GM06990 (cell line): Measurements from ENCODE around the gene CTNNA3.

Experiments used
- DNase-seq: peaks from one replicate; pipeline ENCODE4 v3.0.0-alpha.2; 2011; ENCODE audit not compliant: insufficient read length; ENCODE audit errors: extremely low read depth
- H3K27me3 ChIP-seq: replicated peaks from 2 replicates; pipeline ENCODE4 v1.6.0; 2011; ENCODE audit warnings: low read length; ENCODE audit not compliant: control insufficient read depth, insufficient read depth
- H3K36me3 ChIP-seq: 2 replicates; pipeline ENCODE4 v1.5.1; 2011; ENCODE audit warnings: low read length; ENCODE audit not compliant: control insufficient read depth, insufficient read depth
- H3K4me3 ChIP-seq: replicated peaks from 2 replicates; pipeline ENCODE4 v1.5.1; 2011; ENCODE audit warnings: low read depth, mild to moderate bottlenecking, control low read depth, low read length
- CTCF ChIP-seq: IDR thresholded peaks from 2 replicates; pipeline ENCODE4 v1.5.1; 2011; ENCODE audit warnings: low read length, control low read depth, mild to moderate bottlenecking, inconsistent platforms; ENCODE audit not compliant: insufficient read depth, poor library complexity, severe bottlenecking

CTNNA3 gene

GRCh38 chr10:67280405-67280804 lies 415.6 kb downstream of the CTNNA3 start:
- no peak overlapping the region for H3K4me3 ChIP-seq
- no peak for TF ChIP-seq CTCF
- H3K36me3 ChIP-seq, result no peaks in the 10 kb centered on the region
- DNase-seq, result no peak
- no peaks in the 10 kb centered on the region for H3K27me3 ChIP-seq

GRCh38 chr10:67277402-67277801 lies 418.6 kb downstream of the CTNNA3 start:
- H3K36me3 ChIP-seq, result no peaks in the 10 kb centered on the region
- TF ChIP-seq CTCF, result no peak
- no peak for DNase-seq
- no peaks in the 10 kb centered on the region for H3K27me3 ChIP-seq
- no peak overlapping the region for H3K4me3 ChIP-seq

- no peak for DNase-seq
- no peak for TF ChIP-seq CTCF
- H3K4me3 ChIP-seq, result no peak overlapping the region
- no peaks in the 10 kb centered on the region for H3K27me3 ChIP-seq
- H3K36me3 ChIP-seq, result no peaks in the 10 kb centered on the region
Measured at GRCh38 chr10:67269828-67270227, 426.2 kb downstream of the CTNNA3 start.

- no peak for DNase-seq
- TF ChIP-seq CTCF, result no peak
Measured at GRCh38 chr10:67268146-67268545, 427.8 kb downstream of the CTNNA3 start.

GRCh38 chr10:67262675-67263074 lies 433.3 kb downstream of the CTNNA3 start:
- no peaks in the 10 kb centered on the region for H3K36me3 ChIP-seq
- H3K27me3 ChIP-seq, result no peaks in the 10 kb centered on the region; the same call in 1 of the 2 replicates
- no peak for TF ChIP-seq CTCF
- peak; percentile 2 for DNase-seq
- H3K4me3 ChIP-seq, result no peak overlapping the region

More at GRCh38 chr10:67268146-67268545, 427.8 kb downstream of the CTNNA3 start:
- Histone ChIP-seq H3K27me3 (no peaks in the 10 kb centered on the region; the same call in 1 of the 2 replicates), H3K36me3 (no peaks in the 10 kb centered on the region), H3K4me3 (no peak overlapping the region)

GRCh38 chr10:67261300-67261797 lies 434.6 kb downstream of the CTNNA3 start:
- DNase-seq, result no peak
- TF ChIP-seq CTCF, result no peak
- Histone ChIP-seq H3K36me3 (no peaks in the 10 kb centered on the region), H3K4me3 (no peak overlapping the region), H3K27me3 (no peaks in the 10 kb centered on the region; the same call in 1 of the 2 replicates)
